Endothelial cell of umbilical vein (primary cell): ENCODE measurements around the gene CAMTA1. TPM values are rescaled to one million over a fixed set of nuclear protein-coding genes. Genes with fewer than 3 reads are reported as not detected.

Experiments used
- BruUV-seq: library from RNA; stranded (reverse); fragments of 400-500 nt; replicated peaks from 2 replicates; lab custom pipeline; 2021; lab: Mats Ljungman, UMichigan
- CTCF ChIA-PET: fragments of 300-600, 350-600 bp; sonication (Branson Sonifier 250); formaldehyde crosslinking; loops from one replicate; lab custom pipeline; 2021; ENCODE audit warnings: antibody characterized with exemption, inconsistent platforms; lab: Charles Lee
- POLR2A ChIA-PET: fragments of 300-600, 350-600 bp; sonication (Branson Sonifier 250); formaldehyde crosslinking; loops from one replicate; lab custom pipeline; 2021; ENCODE audit warnings: antibody characterized with exemption, inconsistent platforms; lab: Charles Lee
- DNase-seq: peaks from one replicate; pipeline ENCODE4 v3.0.0-alpha.2; 2011; ENCODE audit warnings: low read depth, low spot score
- FAIRE-seq: peaks from 2 replicates; lab custom pipeline; 2011; peaks lifted over from hg19 to GRCh38; lab: Jason Lieb, UNC
- H2AFZ ChIP-seq: 2 replicates; pipeline ENCODE4 v1.6.0; 2012; ENCODE audit warnings: low read depth, low read length, control low read depth, inconsistent platforms
- H3K27ac ChIP-seq: 2 replicates; pipeline ENCODE4 v1.5.1; 2011; ENCODE audit warnings: low read depth, mild to moderate bottlenecking, control low read depth, low read length, moderate library complexity; ENCODE audit not compliant: insufficient read depth
- H3K27me3 ChIP-seq, 2 experiments: 2 replicates each; pipeline versions ENCODE4 v1.6.0 to v1.6.1; 2011; ENCODE audit warnings: low read length in 2 of 2, mixed read lengths in 1 of 2; ENCODE audit not compliant: control insufficient read depth in 2 of 2, insufficient read depth in 2 of 2
- H3K36me3 ChIP-seq, 2 experiments: 2 replicates in 1 of 2; 3 replicates in 1 of 2; pipeline ENCODE4 v1.5.1; 2011; ENCODE audit warnings: low read length in 2 of 2, mild to moderate bottlenecking in 1 of 2, moderate library complexity in 1 of 2; ENCODE audit not compliant: control insufficient read depth in 2 of 2, insufficient read depth in 2 of 2; ENCODE audit errors: extremely low read depth in 1 of 2
- H3K4me1 ChIP-seq: 3 replicates; pipeline ENCODE4 v1.5.1; 2011; ENCODE audit warnings: mild to moderate bottlenecking, low read length; ENCODE audit not compliant: control insufficient read depth, insufficient read depth; ENCODE audit errors: extremely low read depth
- H3K4me2 ChIP-seq: 2 replicates; pipeline ENCODE4 v1.6.1; 2011; ENCODE audit warnings: low read length, control low read depth, mixed read lengths; ENCODE audit not compliant: insufficient read depth
- H3K4me3 ChIP-seq, 3 experiments: fragments of 200-600 bp in 1 of 3; sonication (generic), shearing (Covaris generic) in 1 of 3; replicated peaks in 1 of 3; 2 replicates each; pipeline ENCODE4 v1.5.1; 2011 to 2016; ENCODE audit warnings: control low read depth in 3 of 3, low read length in 3 of 3, mild to moderate bottlenecking in 2 of 3, inconsistent platforms in 1 of 3, low read depth in 1 of 3, moderate library complexity in 1 of 3; ENCODE audit not compliant: insufficient read depth in 1 of 3
- H3K79me2 ChIP-seq: 2 replicates; pipeline ENCODE4 v1.6.0; 2012; ENCODE audit warnings: low read length, inconsistent platforms; ENCODE audit not compliant: control insufficient read depth, insufficient read depth
- H3K9ac ChIP-seq: replicated peaks from 2 replicates; pipeline ENCODE3; 2011; ENCODE audit warnings: low read length, control low read depth; ENCODE audit not compliant: insufficient read depth; ENCODE audit errors: extremely low read depth
- H3K9me1 ChIP-seq: replicated peaks from 3 replicates; pipeline ENCODE4 v1.6.0; 2011; ENCODE audit warnings: mild to moderate bottlenecking, low read length; ENCODE audit not compliant: control insufficient read depth, insufficient read depth; ENCODE audit errors: extremely low read depth
- H3K9me3 ChIP-seq: replicated peaks from 2 replicates; pipeline ENCODE4 v1.5.1; 2012; ENCODE audit warnings: low read length, inconsistent platforms; ENCODE audit not compliant: control insufficient read depth, insufficient read depth
- H4K20me1 ChIP-seq: replicated peaks from 2 replicates; pipeline ENCODE3; 2011; ENCODE audit warnings: mild to moderate bottlenecking, low read length; ENCODE audit not compliant: control insufficient read depth, insufficient read depth; ENCODE audit errors: extremely low read depth
- CTCF ChIP-seq, 2 donors: IDR thresholded peaks; 1 replicate in 1 of 2; 2 replicates in 1 of 2; pipeline ENCODE4 v1.5.1; 2011; ENCODE audit warnings: low read length in 2 of 2, mild to moderate bottlenecking in 2 of 2, moderate library complexity in 2 of 2, control low read depth in 1 of 2, inconsistent platforms in 1 of 2, low read depth in 1 of 2; ENCODE audit not compliant: insufficient read depth in 1 of 2; ENCODE audit errors: extremely low read depth in 1 of 2
- EZH2 ChIP-seq: IDR thresholded peaks from 2 replicates; pipeline ENCODE4 v1.6.1; 2012; ENCODE audit warnings: borderline replicate concordance, low read depth, mild to moderate bottlenecking, moderate library complexity, low read length, inconsistent platforms; ENCODE audit not compliant: severe bottlenecking
- FOS ChIP-seq: IDR thresholded peaks from 2 replicates; pipeline ENCODE4 v1.6.1; 2011; ENCODE audit warnings: mild to moderate bottlenecking, low read length, moderate library complexity, borderline replicate concordance; ENCODE audit not compliant: insufficient read depth
- GATA2 ChIP-seq: IDR thresholded peaks from 2 replicates; pipeline ENCODE4 v1.7.0; 2011; ENCODE audit warnings: low read depth, mild to moderate bottlenecking, moderate library complexity, mixed read lengths, low read length; ENCODE audit not compliant: insufficient read length, insufficient read depth
- JUN ChIP-seq: IDR thresholded peaks from 2 replicates; pipeline ENCODE4 v1.6.1; 2011; ENCODE audit warnings: borderline replicate concordance, low read depth; ENCODE audit not compliant: insufficient read length, insufficient read depth
- MAX ChIP-seq: IDR thresholded peaks from 2 replicates; pipeline ENCODE4 v1.6.1; 2011; ENCODE audit not compliant: insufficient read depth, insufficient read length
- MYC ChIP-seq: IDR thresholded peaks from one replicate; pipeline ENCODE4 v1.6.1; 2011; ENCODE audit warnings: mild to moderate bottlenecking, low read depth, low read length
- POLR2A ChIP-seq: IDR thresholded peaks from 2 replicates; pipeline ENCODE4 v1.6.1; 2012; ENCODE audit warnings: low read depth, mild to moderate bottlenecking, control low read depth, low read length
- POLR2AphosphoS5 ChIP-seq: IDR thresholded peaks from 2 replicates; pipeline ENCODE4 v1.6.1; 2012; ENCODE audit warnings: low read depth, mild to moderate bottlenecking, control low read depth, low read length, moderate library complexity; ENCODE audit not compliant: insufficient read depth
- dilution Hi-C: fragments of 300-500 bp; cut with MboI; formaldehyde crosslinking; loops from one replicate; pipeline ENCODE4 v1.15.0; 2019; ENCODE audit warnings: low sequenced_read_pairs; ENCODE audit not compliant: extremely low pct_ligation_motif_present
- intact Hi-C: fragments of 100-400 bp; cut with micrococcal nuclease; formaldehyde crosslinking; loops from one replicate; pipeline ENCODE4 v1.10.0; 2022
- polyA plus RNA-seq, 4 experiments: library from polyadenylated mRNA; depleted of rRNA in 3 of 4; stranded (reverse) in 3 of 4; unstranded in 1 of 4; fragments of >200 nt; gene quantifications; 2 replicates each; pipeline versions ENCODE4 v1.2.1 to v1.2.3, GENCODE V29; 2011 to 2012; ENCODE audit warnings: missing spikeins in 1 of 4
- total RNA-seq: library from RNA; stranded (reverse); gene quantifications from 2 replicates; pipeline ENCODE4 v1.2.3, GENCODE V29; 2021

Gene CAMTA1
- total and polyA plus RNA-seq, 2 donors (not counting 3 experiments of a cell fraction or from before 2014, with no cell fraction given), result 50.8 to 92.7 TPM

- H3K9me1 ChIP-seq, result no peaks in the 10 kb centered on the region
- no peak overlapping the region for H2AFZ ChIP-seq
- DNase-seq (no peak), FAIRE-seq (no peak)
- H3K79me2 ChIP-seq, result no peaks in the 10 kb centered on the region
- POLR2A ChIA-PET, result no interaction called here
- no peak overlapping the region for H3K4me3 ChIP-seq
- CTCF ChIA-PET, result interaction anchor here (2.3 kb wide), 1 partner anchor 11 kb away, joined by 8 read pairs; no protein-coding TSS in a partner anchor
- no peak overlapping the region for H3K9ac ChIP-seq
- TF ChIP-seq EZH2, result no peak
- TF ChIP-seq GATA2, result no peak
- TF ChIP-seq MYC, result no peak
- no peak for TF ChIP-seq POLR2A
- TF ChIP-seq MAX, result no peak
- TF ChIP-seq FOS, result no peak
- TF ChIP-seq CTCF (IDR thresholded peaks at IDR 0.05; ENCODE audit: extremely low read depth in 1 of 2, insufficient read depth in 1 of 2, low read depth in 1 of 2, low read length in 2 of 2), result no peak
- no peak for TF ChIP-seq POLR2AphosphoS5
- no peak for TF ChIP-seq JUN
- no peaks in the 10 kb centered on the region for H3K27me3 ChIP-seq
- peaks cover 5% of the 10 kb centered on the region for H3K4me1 ChIP-seq
- no peaks in the 10 kb centered on the region for H3K36me3 ChIP-seq
- no peak overlapping the region for H3K27ac ChIP-seq
- BruUV-seq, result no TSS peak
- dilution Hi-C loops, result no loop called here
- no peaks in the 10 kb centered on the region for H4K20me1 ChIP-seq
- intact Hi-C loops, result no loop called here
- H3K9me3 ChIP-seq, result no peaks in the 10 kb centered on the region
- no peak overlapping the region for H3K4me2 ChIP-seq
These were observed 121.9 kb downstream of the CAMTA1 start for GRCh38 chr1:6907201-6907600.
